Liver (tissue), 9 donors: Measurements from ENCODE around the gene PDGFD. TPM values are rescaled to one million over a fixed set of nuclear protein-coding genes. Genes with fewer than 3 reads are reported as not detected.

Source experiments
- DNase-seq: peaks from one replicate; pipeline ENCODE4 v3.0.0-alpha.2; 2017; ENCODE audit warnings: low spot score
- H3K27ac ChIP-seq, 2 donors: one replicate each; pipeline ENCODE4 v1.7.0; 2013; ENCODE audit warnings: inconsistent platforms in 2 of 2, low read length in 2 of 2, control low read depth in 1 of 2, low read depth in 1 of 2, mild to moderate bottlenecking in 1 of 2
- H3K27me3 ChIP-seq, 4 donors: one replicate each; pipeline versions ENCODE4 v1.6.1 to v1.7.0; 2013; ENCODE audit warnings: low read length in 3 of 4, inconsistent platforms in 1 of 4, mild to moderate bottlenecking in 1 of 4, moderate library complexity in 1 of 4; ENCODE audit not compliant: control insufficient read depth in 4 of 4, insufficient read depth in 4 of 4
- H3K36me3 ChIP-seq, 4 donors: one replicate each; pipeline versions ENCODE4 v1.6.1 to v1.7.0; 2013; ENCODE audit warnings: low read length in 3 of 4, mild to moderate bottlenecking in 3 of 4, low read depth in 1 of 4, moderate library complexity in 1 of 4; ENCODE audit not compliant: control insufficient read depth in 4 of 4, insufficient read depth in 3 of 4
- H3K4me1 ChIP-seq, 4 donors: one replicate each; pipeline versions ENCODE4 v1.6.1 to v1.7.0; 2013; ENCODE audit warnings: low read length in 3 of 4, mild to moderate bottlenecking in 3 of 4, moderate library complexity in 1 of 4; ENCODE audit not compliant: control insufficient read depth in 4 of 4, insufficient read depth in 4 of 4
- H3K4me3 ChIP-seq, 3 donors: one replicate each; pipeline versions ENCODE4 v1.6.1 to v1.7.0; 2013; ENCODE audit warnings: low read length in 3 of 3, control low read depth in 1 of 3, low read depth in 1 of 3, mild to moderate bottlenecking in 1 of 3
- H3K9ac ChIP-seq, 2 donors: one replicate each; pipeline ENCODE4 v1.7.0; 2013; ENCODE audit warnings: low read length in 2 of 2, mild to moderate bottlenecking in 2 of 2, moderate library complexity in 2 of 2, control low read depth in 1 of 2, low read depth in 1 of 2
- H3K9me3 ChIP-seq, 4 donors: one replicate each; pipeline versions ENCODE4 v1.6.1 to v1.7.0; 2013; ENCODE audit warnings: low read length in 3 of 4; ENCODE audit not compliant: control insufficient read depth in 4 of 4
- ATF3 ChIP-seq: IDR thresholded peaks from 2 replicates; pipeline ENCODE4 v1.6.1; 2016; ENCODE audit warnings: antibody characterized with exemption
- CTCF ChIP-seq: fragments of 150-350 bp; IDR thresholded peaks from 2 replicates; pipeline ENCODE4 v1.5.1; 2017; ENCODE audit warnings: improper control_type of control experiment, low read depth, low read length; ENCODE audit not compliant: missing input control
- FOXA1 ChIP-seq: IDR thresholded peaks from 2 replicates; pipeline ENCODE4 v1.6.1; 2016; ENCODE audit warnings: antibody characterized with exemption
- FOXA2 ChIP-seq: IDR thresholded peaks from 2 replicates; pipeline ENCODE4 v1.6.1; 2016; ENCODE audit warnings: antibody characterized with exemption
- GABPA ChIP-seq, 2 donors: IDR thresholded peaks in 1 of 2; conservative IDR thresholded peaks in 1 of 2; 2 replicates each; pipeline ENCODE4 v1.6.1; 2016; ENCODE audit warnings: antibody characterized with exemption in 2 of 2, mild to moderate bottlenecking in 1 of 2, moderate library complexity in 1 of 2
- HNF4A ChIP-seq, 2 donors: conservative IDR thresholded peaks; 2 replicates each; pipeline ENCODE4 v1.6.1; 2016; ENCODE audit warnings: antibody characterized with exemption in 2 of 2, mild to moderate bottlenecking in 2 of 2
- HNF4G ChIP-seq: IDR thresholded peaks from 2 replicates; pipeline ENCODE4 v1.6.1; 2016; ENCODE audit warnings: antibody characterized with exemption
- JUND ChIP-seq, 2 donors: IDR thresholded peaks; 2 replicates each; pipeline ENCODE4 v1.6.1; 2016; ENCODE audit warnings: antibody characterized with exemption in 2 of 2
- MAX ChIP-seq: IDR thresholded peaks from 2 replicates; pipeline ENCODE4 v1.6.1; 2016; ENCODE audit warnings: antibody characterized with exemption
- NR2F2 ChIP-seq: IDR thresholded peaks from 2 replicates; pipeline ENCODE4 v1.6.1; 2016; ENCODE audit warnings: antibody characterized with exemption
- RAD21 ChIP-seq, 2 donors: IDR thresholded peaks; 2 replicates each; pipeline ENCODE4 v1.6.1; 2016; ENCODE audit warnings: antibody characterized with exemption in 2 of 2, mild to moderate bottlenecking in 2 of 2
- REST ChIP-seq: IDR thresholded peaks from 2 replicates; pipeline ENCODE4 v1.6.1; 2016; ENCODE audit warnings: antibody characterized with exemption, mild to moderate bottlenecking
- RXRA ChIP-seq, 2 donors: IDR thresholded peaks; 2 replicates each; pipeline ENCODE4 v1.6.1; 2017 to 2018; ENCODE audit warnings: antibody characterized with exemption in 2 of 2, mild to moderate bottlenecking in 1 of 2
- TAF1 ChIP-seq: conservative IDR thresholded peaks from 2 replicates; pipeline ENCODE4 v1.6.1; 2016; ENCODE audit warnings: antibody characterized with exemption, mild to moderate bottlenecking
- YY1 ChIP-seq: IDR thresholded peaks from 2 replicates; pipeline ENCODE4 v1.6.1; 2016; ENCODE audit warnings: antibody characterized with exemption, mild to moderate bottlenecking
- ZBTB33 ChIP-seq: IDR thresholded peaks from 2 replicates; pipeline ENCODE4 v1.6.1; 2016; ENCODE audit warnings: antibody characterized with exemption
- WGBS: extraction: QIAGEN DNeasy Blood & Tissue Kit; methylation state at CpG from one replicate; pipeline ENCODE4 v1.1.7; 2013; 5-methylcytosine and 5-hydroxymethylcytosine counted together
- polyA plus RNA-seq, 2 donors: library from polyadenylated mRNA; stranded (reverse) in 1 of 2; unstranded in 1 of 2; fragments of 200-250 nt in 1 of 2; fragments of >200 nt in 1 of 2; fragmentation: Nextera tagmentation in 1 of 2; extraction: Ambion mirVana in 1 of 2; gene quantifications; one replicate each; pipeline versions ENCODE4 v1.2.1 to v1.2.3, GENCODE V29; 2013 to 2015
- total RNA-seq, 2 donors: library from RNA; depleted of rRNA; stranded (reverse); fragments of >200 nt; gene quantifications; one replicate each; pipeline ENCODE4 v1.2.3, GENCODE V29; 2014
- donor health status: healthy.
- donor health status: healthy.
- donor health status: healthy.
- donor health status: healthy.
- donor health status: healthy.

Gene PDGFD
- total and polyA plus RNA-seq, 4 donors: 1.0 to 3.3 (median 2.1) TPM

- no peak for TF ChIP-seq GABPA (IDR thresholded peaks at IDR 0.05 in 1 of 2, conservative IDR thresholded peaks at IDR 0.05 in 1 of 2)
- no peak for TF ChIP-seq RAD21 (IDR thresholded peaks at IDR 0.05)
- no peak for TF ChIP-seq HNF4G
- TF ChIP-seq NR2F2: no peak
- TF ChIP-seq YY1: no peak
- TF ChIP-seq MAX: no peak
- TF ChIP-seq TAF1: no peak
- TF ChIP-seq ATF3: no peak
- no peak for TF ChIP-seq JUND (IDR thresholded peaks at IDR 0.05)
- TF ChIP-seq HNF4A (conservative IDR thresholded peaks at IDR 0.05): no peak
Measured at GRCh38 chr11:104073950-104074705, 89.8 kb downstream of the PDGFD start (continued).

- Histone ChIP-seq H3K9ac (no peak overlapping the region), H3K36me3 (no peaks in the 10 kb centered on the region), H3K27me3 (no peaks in the 10 kb centered on the region), H3K27ac (no peak overlapping the region), H3K4me3 (no peak overlapping the region), H3K9me3 (no peaks in the 10 kb centered on the region), H3K4me1 (no peaks in the 10 kb centered on the region)
- no peak for DNase-seq
- WGBS: 73% methylated on average over 1 of the region's 1 CpG
- no peak for TF ChIP-seq ZBTB33
- TF ChIP-seq GABPA (IDR thresholded peaks at IDR 0.05 in 1 of 2, conservative IDR thresholded peaks at IDR 0.05 in 1 of 2): no peak
- no peak for TF ChIP-seq HNF4G
- TF ChIP-seq ATF3: no peak
- no peak for TF ChIP-seq REST
- TF ChIP-seq CTCF: no peak
- no peak for TF ChIP-seq YY1
- TF ChIP-seq RXRA (IDR thresholded peaks at IDR 0.05): no peak
- no peak for TF ChIP-seq JUND (IDR thresholded peaks at IDR 0.05)
- TF ChIP-seq TAF1: no peak
- TF ChIP-seq NR2F2: no peak
- TF ChIP-seq HNF4A (conservative IDR thresholded peaks at IDR 0.05): no peak
- no peak for TF ChIP-seq RAD21 (IDR thresholded peaks at IDR 0.05)
- no peak for TF ChIP-seq FOXA1
- TF ChIP-seq MAX: no peak
- no peak for TF ChIP-seq FOXA2
Measured at GRCh38 chr11:104067534-104067933, 96.4 kb downstream of the PDGFD start.
